Kidney (tissue), 22 donors: ENCODE results near the gene EFHD2. TPM values are rescaled to one million over a fixed set of nuclear protein-coding genes. Genes with fewer than 3 reads are reported as not detected.
A peak's percentile ranks its signal among the peaks of the same experiment; 100 is the strongest.

ENCODE experiments used
- DNase-seq, 5 donors: peaks; one replicate each; pipeline ENCODE4 v3.0.0-alpha.2; 2013 to 2020
- FAIRE-seq: peaks from 2 replicates; lab custom pipeline; 2012; peaks lifted over from hg19 to GRCh38; lab: Jason Lieb, UNC
- H3K27ac ChIP-seq, 2 donors: one replicate each; pipeline ENCODE4 v1.7.0; 2013; ENCODE audit warnings: low read depth in 2 of 2, low read length in 2 of 2, inconsistent platforms in 1 of 2
- H3K27me3 ChIP-seq: one replicate; pipeline ENCODE4 v1.7.1; 2013; ENCODE audit warnings: low read length, inconsistent platforms; ENCODE audit not compliant: control insufficient read depth, insufficient read depth
- H3K36me3 ChIP-seq, 3 donors: one replicate each; pipeline versions ENCODE4 v1.7.0 to v1.7.1; 2013; ENCODE audit warnings: low read length in 3 of 3, control low read depth in 1 of 3, inconsistent platforms in 1 of 3; ENCODE audit not compliant: insufficient read depth in 3 of 3, control insufficient read depth in 2 of 3
- H3K4me1 ChIP-seq, 3 donors: one replicate each; pipeline versions ENCODE4 v1.7.0 to v1.7.1; 2013; ENCODE audit warnings: low read length in 3 of 3, inconsistent platforms in 1 of 3, low read depth in 1 of 3; ENCODE audit not compliant: control insufficient read depth in 2 of 3, insufficient read depth in 2 of 3
- H3K4me3 ChIP-seq, 3 donors: one replicate each; pipeline versions ENCODE4 v1.7.0 to v1.8.1; 2013; ENCODE audit warnings: low read length in 3 of 3, control low read depth in 1 of 3, inconsistent platforms in 1 of 3
- H3K9ac ChIP-seq, 3 donors: one replicate each; pipeline versions ENCODE4 v1.7.0 to v1.7.1; 2013; ENCODE audit warnings: low read length in 3 of 3, control low read depth in 1 of 3, inconsistent platforms in 1 of 3
- H3K9me3 ChIP-seq, 3 donors: one replicate each; pipeline versions ENCODE4 v1.7.0 to v1.7.1; 2013; ENCODE audit warnings: low read length in 3 of 3, control low read depth in 1 of 3, inconsistent platforms in 1 of 3; ENCODE audit not compliant: control insufficient read depth in 2 of 3, insufficient read depth in 1 of 3
- intact Hi-C: fragments of 100-400 bp; cut with DNase I; formaldehyde crosslinking; loops from one replicate; pipeline ENCODE4 v1.11.1; 2022
- long read RNA-seq, 10 donors: library from polyadenylated mRNA in 1 of 10; unstranded in 1 of 10; transcript quantifications; one replicate each; pipeline ENCODE4 v2.0.0 and lab custom pipeline, GENCODE V29; 2021 to 2026
- polyA plus RNA-seq: library from polyadenylated mRNA; stranded (reverse); fragments of 350-450 nt; fragmentation: Illumina TruSeq; extraction: RNeasy Lipid Tissue Mini Kit (QIAGEN cat#74804); gene quantifications from one replicate; pipeline ENCODE4 v1.2.3, GENCODE V29; 2014; ENCODE audit warnings: low read depth, low replicate concordance; ENCODE audit not compliant: insufficient read depth
- total RNA-seq: library from RNA; stranded (reverse); fragmentation: NEBNext Ultra II Directional; extraction: Animal tissue kit (Norgen Biotek cat#: 25700); gene quantifications from one replicate; pipeline ENCODE4 v1.2.1, GENCODE V29; 2021
- TF ChIP-seq, protein P1 (sequence below): IDR thresholded peaks from 3 replicates; pipeline ENCODE4 v1.5.1; 2012; ENCODE audit warnings: mild to moderate bottlenecking, moderate library complexity, borderline replicate concordance; ENCODE audit not compliant: insufficient read depth; ENCODE audit errors: extremely low read depth
- donor health status: control.
- donor health status: control.
- donor health status: control.
- donor health status: control.
- donor health status: control.
- donor health status: DM: yes; HTN: yes; CAD: no.
- donor health status: Normal renal cell carcinoma (clear cell type).

EFHD2 gene, protein sequence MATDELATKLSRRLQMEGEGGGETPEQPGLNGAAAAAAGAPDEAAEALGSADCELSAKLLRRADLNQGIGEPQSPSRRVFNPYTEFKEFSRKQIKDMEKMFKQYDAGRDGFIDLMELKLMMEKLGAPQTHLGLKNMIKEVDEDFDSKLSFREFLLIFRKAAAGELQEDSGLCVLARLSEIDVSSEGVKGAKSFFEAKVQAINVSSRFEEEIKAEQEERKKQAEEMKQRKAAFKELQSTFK
- 37.5 TPM for total RNA-seq
- polyA plus RNA-seq = 20.2 TPM
- long read RNA-seq, donor 1, transcript EFHD2-201 (4 exons, 2,419 nt) = major isoform, 6 of 6 reads
- long read RNA-seq, donor 1, partial matches to known transcripts = 0 of 6 reads
- long read RNA-seq, donor 1, other reads (novel, unspliced or antisense) = 0 of 6 reads
- long read RNA-seq, donor 2, transcript EFHD2-201 (4 exons, 2,419 nt) = major isoform, 6 of 6 reads
- long read RNA-seq, donor 2, partial matches to known transcripts = 0 of 6 reads
- long read RNA-seq, donor 2, other reads (novel, unspliced or antisense) = 0 of 6 reads
- long read RNA-seq, donor 3, transcript EFHD2-201 (4 exons, 2,419 nt) = major isoform, 8 of 8 reads
- long read RNA-seq, donor 3, partial matches to known transcripts = 0 of 8 reads
- long read RNA-seq, donor 3, other reads (novel, unspliced or antisense) = 0 of 8 reads
- long read RNA-seq, donor 4, transcript EFHD2-201 (4 exons, 2,419 nt) = major isoform, 11 of 11 reads
- long read RNA-seq, donor 4, partial matches to known transcripts = 0 of 11 reads
- long read RNA-seq, donor 4, other reads (novel, unspliced or antisense) = 0 of 11 reads
- long read RNA-seq, donor 5, partial matches to known transcripts = 0 of 4 reads
- long read RNA-seq, donor 5, other reads (novel, unspliced or antisense) = 0 of 4 reads
- long read RNA-seq, donor 6, transcript EFHD2-201 (4 exons, 2,419 nt) = major isoform, 10 of 15 reads
- long read RNA-seq, donor 6, partial matches to known transcripts = 5 of 15 reads
- long read RNA-seq, donor 6, other reads (novel, unspliced or antisense) = 0 of 15 reads
- long read RNA-seq, donor 7, transcript EFHD2-201 (4 exons, 2,419 nt) = major isoform, 49 of 69 reads
- long read RNA-seq, donor 7, partial matches to known transcripts = 12 of 69 reads
- long read RNA-seq, donor 7, other reads (novel, unspliced or antisense) = 8 of 69 reads
- long read RNA-seq, donor 8, transcript EFHD2-201 (4 exons, 2,419 nt) = major isoform, 13 of 18 reads
- long read RNA-seq, donor 8, partial matches to known transcripts = 5 of 18 reads
- long read RNA-seq, donor 8, other reads (novel, unspliced or antisense) = 0 of 18 reads
- long read RNA-seq, donor 9, transcript EFHD2-201 (4 exons, 2,419 nt) = major isoform, 5 of 5 reads
- long read RNA-seq, donor 9, partial matches to known transcripts = 0 of 5 reads
- long read RNA-seq, donor 9, other reads (novel, unspliced or antisense) = 0 of 5 reads
- long read RNA-seq, donor 10, transcript EFHD2-201 (4 exons, 2,419 nt) = major isoform, 8 of 8 reads
- long read RNA-seq, donor 10, partial matches to known transcripts = 0 of 8 reads
- long read RNA-seq, donor 10, other reads (novel, unspliced or antisense) = 0 of 8 reads

DNA sequence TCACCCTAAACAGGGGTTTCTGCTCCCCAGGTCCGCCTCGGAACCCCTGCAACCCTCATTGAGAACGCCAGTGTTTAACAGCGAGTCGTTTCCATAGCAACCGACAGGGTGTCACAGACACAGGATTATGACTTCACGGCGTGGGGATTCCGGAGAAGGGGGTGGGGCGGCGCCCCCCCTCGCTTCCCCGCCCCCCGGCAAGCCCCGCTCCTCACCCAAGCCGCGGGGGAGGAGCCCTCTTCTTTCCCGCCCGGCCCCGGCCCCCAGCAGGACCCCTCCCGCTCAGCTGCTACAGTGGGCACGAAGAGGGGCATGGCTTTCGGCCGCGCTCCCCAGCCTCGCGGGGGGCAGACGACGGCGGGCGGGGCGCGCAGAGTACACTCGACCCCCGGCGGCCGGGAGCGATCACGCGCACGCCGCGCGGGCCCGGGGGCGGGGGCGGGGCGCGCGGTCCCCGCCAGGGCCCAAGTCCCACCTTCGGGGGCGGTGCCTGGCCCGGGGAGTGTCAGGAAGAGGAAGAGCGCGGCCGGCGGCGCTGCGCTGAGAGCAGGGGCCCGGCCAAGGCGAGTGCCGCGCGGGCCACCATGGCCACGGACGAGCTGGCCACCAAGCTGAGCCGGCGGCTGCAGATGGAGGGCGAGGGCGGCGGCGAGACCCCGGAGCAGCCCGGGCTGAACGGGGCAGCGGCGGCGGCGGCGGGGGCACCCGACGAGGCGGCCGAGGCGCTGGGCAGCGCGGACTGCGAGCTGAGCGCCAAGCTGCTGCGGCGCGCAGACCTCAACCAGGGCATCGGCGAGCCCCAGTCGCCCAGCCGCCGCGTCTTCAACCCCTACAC lies at the start of gene EFHD2:
TSS of gene EFHD2 (plus strand) at position 501 of the 835 bp plus-strand sequence. CDS start at position 585, 84 bp downstream.
- intact Hi-C loops = no loop called here
- DNase-seq = peak; percentile 84 to 95 (median 92)
- peaks cover 0 to 8% (median 0%) of the 10 kb centered on the region in 3 donors for H3K4me1 ChIP-seq

DNA sequence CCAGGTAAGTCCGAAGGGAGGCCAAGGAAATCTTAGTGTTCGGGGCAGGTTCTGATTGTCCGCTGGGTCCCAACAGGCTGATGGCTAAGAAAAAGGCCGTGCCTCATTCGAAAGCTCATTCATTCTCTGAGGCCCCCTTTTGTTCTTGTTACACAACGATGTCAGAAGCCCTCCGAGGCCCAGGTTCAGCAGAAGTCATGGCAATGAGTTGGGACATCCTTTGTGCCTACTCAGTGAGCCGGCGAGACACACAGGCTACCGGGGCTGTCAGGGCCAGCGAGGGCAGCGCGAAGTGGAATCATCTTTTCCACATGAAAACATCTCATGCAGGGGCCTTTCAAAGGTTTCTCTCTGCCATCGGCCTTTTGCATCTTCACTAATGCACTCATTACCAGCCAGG lies 49.0 kb upstream of the EFHD2 start:
- no peaks in the 10 kb centered on the region for H3K4me1 ChIP-seq
- no peaks in the 10 kb centered on the region for H3K9me3 ChIP-seq
- intact Hi-C loops = no loop called here
- no peaks in the 10 kb centered on the region for H3K27me3 ChIP-seq
- no peak overlapping the region for H3K4me3 ChIP-seq
- DNase-seq (peak in 1 of 5 donors; percentile 20), FAIRE-seq (no peak)
- no peaks in the 10 kb centered on the region for H3K36me3 ChIP-seq
- TF ChIP-seq, protein P1, sequence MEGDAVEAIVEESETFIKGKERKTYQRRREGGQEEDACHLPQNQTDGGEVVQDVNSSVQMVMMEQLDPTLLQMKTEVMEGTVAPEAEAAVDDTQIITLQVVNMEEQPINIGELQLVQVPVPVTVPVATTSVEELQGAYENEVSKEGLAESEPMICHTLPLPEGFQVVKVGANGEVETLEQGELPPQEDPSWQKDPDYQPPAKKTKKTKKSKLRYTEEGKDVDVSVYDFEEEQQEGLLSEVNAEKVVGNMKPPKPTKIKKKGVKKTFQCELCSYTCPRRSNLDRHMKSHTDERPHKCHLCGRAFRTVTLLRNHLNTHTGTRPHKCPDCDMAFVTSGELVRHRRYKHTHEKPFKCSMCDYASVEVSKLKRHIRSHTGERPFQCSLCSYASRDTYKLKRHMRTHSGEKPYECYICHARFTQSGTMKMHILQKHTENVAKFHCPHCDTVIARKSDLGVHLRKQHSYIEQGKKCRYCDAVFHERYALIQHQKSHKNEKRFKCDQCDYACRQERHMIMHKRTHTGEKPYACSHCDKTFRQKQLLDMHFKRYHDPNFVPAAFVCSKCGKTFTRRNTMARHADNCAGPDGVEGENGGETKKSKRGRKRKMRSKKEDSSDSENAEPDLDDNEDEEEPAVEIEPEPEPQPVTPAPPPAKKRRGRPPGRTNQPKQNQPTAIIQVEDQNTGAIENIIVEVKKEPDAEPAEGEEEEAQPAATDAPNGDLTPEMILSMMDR = no peak
- H3K9ac ChIP-seq = no peak overlapping the region
- no peak overlapping the region for H3K27ac ChIP-seq

More for the DNA sequence above, at the start of gene EFHD2:
- Histone ChIP-seq H3K4me3 (peak within 1 kb of the TSS; percentile 42 to 73 (median 71)), H3K36me3 (no peaks in the 10 kb centered on the region), H3K9me3 (no peaks in the 10 kb centered on the region), H3K27me3 (no peaks in the 10 kb centered on the region), H3K27ac (no peak within 1 kb of the TSS), H3K9ac (peak within 1 kb of the TSS; percentile 4 to 60 (median 35))
- TF ChIP-seq, protein P1 = peak; percentile 9
- FAIRE-seq = no peak
